Germinal center (tissue), 1 donor: ENCODE data around the gene USP31.
"Not testable (repeated sequence)": the region's sequence is repeated elsewhere in the genome, so short reads cannot be mapped to it uniquely, and the experiment has no call there.

Source experiments
- DNase-seq: peaks from one replicate; pipeline ENCODE4 v3.0.0; 2012; ENCODE audit warnings: mixed read lengths, low spot score

Gene USP31

DNA sequence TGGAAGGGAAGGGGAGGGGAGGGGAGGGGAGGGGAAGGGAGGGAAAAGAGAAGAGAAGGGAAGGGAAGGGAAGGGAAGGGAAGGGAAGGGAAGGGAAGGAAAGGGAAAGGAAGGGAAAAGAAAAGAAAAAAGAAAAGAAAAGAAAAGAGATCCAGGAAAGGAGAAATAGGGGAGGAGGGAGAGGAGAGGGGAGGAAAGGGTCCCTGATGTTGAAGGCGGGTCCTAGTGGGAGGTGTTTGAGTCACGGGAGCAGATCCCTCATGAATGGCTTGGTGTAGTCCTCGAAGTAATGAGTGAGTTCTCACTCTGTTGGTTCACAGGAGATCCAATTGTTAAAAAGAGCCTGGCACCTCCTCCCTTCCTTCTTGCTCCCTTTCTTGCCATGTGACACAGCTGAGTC is 6.9 kb upstream of the USP31 start:
- no peak for DNase-seq

DNA sequence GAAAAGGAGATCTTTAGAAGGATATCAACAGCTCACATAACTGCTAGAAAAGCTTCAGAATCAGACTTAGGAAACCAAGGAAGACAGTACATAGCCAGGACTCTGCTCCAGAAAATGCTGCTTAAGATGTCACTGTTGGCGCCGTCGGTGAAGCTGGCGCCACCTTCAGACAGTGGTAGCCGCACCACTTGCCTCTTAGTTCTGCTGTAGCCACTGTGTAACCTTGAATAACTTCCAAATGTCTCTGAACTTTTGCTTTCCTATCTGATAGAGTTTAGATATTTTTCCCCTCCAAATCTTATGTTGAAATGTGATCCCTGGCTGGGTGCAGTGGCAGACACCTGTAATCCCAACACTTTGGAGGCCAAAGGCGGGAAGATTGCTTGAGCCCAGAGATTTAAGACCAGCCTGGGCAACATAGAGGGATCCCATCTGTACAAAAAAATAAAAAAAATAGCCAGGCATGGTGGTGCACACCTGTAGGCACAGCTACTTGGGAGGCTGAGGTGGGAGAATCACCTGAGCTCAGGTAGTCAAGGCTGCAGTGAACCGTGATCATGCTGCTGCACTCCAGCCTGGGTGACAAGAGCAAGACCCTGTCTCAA is 6.3 kb upstream of the USP31 start:
- no peak for DNase-seq

- DNase-seq = no peak
Observed at GRCh38 chr16:23152386-23153178, 3.3 kb upstream of the USP31 start.

- DNase-seq = no peak
Observed at GRCh38 chr16:23149993-23150364, 727 bp upstream of the USP31 start.

DNA sequence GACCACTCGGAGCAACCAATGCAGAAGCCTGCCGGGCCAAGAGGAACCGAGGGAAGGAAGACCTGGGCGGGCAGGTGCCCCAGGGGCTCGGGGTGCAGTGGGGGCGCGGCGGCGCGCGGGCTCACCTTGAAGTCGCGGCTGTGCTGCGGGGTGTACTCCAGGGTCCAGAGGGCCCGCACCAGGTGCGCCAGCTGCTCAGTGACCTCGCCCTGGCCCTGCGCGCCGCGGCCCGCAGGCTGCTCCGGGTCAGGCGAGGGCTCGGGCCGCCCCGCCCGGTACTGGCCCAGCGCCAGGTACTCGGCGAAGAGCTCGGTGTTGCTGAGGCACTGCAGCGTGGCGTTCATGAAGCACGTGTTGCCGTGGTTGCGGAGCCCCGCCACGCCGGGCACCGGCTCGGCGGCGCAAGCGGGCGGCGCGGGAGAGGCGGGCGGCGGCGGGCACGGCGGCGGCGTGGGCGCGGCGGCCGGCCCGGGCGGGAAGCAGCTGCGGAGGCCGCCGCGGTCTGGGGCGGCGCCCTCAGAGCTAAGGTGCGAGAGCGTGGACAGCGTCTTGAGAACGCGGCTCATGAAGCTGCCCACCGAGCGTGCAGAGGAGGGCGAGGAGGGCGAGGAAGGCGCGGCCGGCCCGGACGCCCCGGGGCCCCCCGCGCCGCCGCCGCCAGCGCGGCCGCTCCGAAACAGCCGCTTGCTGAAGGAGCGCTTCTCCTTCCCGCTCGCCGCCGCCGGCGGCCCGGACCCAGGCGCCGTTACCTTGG is 562 bp downstream of the USP31 start:
- peak; percentile 41 for DNase-seq

GRCh38 chr16:23148166-23148512 is 1.1 kb downstream of the USP31 start:
- no peak for DNase-seq

DNA sequence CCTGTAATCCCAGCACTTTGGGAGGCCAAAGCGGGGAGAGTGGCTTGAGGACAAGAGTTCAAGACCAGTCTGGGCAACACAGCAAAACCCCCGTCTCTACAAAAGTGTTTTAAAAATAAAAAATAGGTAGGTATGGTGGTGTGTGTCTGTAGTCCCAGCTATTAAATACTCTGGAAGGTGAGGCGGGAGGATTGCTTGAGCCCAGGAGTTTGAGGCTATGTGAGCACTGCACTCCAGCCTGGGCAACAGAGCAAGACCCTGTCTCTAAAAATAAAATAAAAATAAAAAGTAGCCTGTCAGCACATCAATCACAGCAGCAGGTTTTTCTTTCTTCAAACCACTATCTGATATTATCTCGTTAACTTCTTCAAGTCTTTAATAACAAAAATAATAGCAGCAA is 1.6 kb downstream of the USP31 start:
- DNase-seq = no peak

DNA sequence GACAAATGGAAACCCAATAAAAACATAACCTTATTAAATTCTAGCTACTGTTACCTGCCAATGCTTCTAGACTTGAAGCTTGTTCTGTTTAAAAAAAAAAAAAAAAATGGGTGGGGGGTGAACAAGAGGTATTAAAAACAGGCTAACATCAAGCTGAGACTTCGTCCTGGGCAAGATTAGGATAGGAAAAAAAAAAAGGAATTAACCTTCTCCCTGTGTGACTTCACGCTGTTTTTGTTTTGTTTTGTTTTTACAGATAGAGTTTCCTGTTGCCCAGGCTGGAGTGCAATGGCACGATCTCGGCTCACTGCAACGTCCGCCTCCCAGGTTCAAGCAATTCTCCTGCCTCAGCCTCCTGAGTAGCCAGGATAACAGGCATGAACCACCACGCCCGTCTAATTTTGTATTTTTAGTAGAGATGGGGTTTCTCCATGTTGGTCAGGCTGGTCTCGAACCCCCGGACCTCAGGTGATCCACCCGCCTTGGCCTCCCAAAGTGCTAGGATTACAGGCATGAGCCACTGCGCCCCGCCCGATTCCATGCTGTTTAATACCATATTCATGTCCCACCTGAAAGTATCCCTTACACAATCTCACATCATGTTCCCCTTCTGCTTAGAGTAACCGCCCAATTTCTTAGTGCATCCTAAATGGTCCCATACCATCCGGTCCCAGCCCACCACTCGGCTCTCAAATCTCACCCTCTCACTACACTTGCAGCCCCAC is 2.2 kb downstream of the USP31 start:
- DNase-seq = no peak

GRCh38 chr16:23145608-23146007 is 3.6 kb downstream of the USP31 start:
- no peak for DNase-seq

DNA sequence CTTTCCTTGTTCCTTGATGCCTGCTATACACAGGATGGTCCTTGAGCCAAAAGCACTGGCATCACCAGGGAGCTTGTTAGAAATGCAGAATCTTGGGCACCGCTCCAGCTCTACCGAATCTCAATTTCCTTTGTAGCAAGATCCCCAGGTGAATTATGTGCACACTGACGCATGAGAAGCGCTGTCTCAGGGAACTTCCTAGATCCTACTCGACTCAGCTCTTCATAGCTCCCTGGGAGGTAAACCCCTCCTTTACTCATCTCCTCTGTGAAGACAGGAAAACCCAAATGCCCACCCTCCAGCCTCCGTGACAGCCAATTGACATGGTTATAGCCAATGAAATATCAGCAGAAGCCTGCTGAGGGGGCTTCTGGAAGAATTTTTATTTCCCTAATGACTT is 4.1 kb downstream of the USP31 start:
- DNase-seq = no peak

DNA sequence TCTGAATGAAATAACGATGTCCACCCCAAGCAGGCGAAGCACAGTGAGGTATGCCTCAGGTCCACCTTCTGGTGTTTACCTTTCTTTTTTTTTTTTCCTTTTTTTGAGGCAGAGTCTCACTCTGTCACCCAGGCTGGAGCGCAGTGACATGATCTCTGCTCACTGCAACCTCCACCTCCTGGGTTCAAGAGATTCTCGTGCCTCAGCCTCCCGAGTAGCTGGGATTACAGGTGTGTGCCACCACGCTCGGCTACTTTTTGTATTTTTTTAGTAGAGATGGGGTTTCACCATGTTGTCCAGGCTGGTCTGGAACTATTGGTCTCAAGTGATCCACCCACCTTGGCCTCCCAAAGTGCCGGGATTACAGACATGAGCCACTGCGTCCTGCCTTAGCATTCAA is 4.9 kb downstream of the USP31 start:
- not testable (repeated sequence) for DNase-seq

- no peak for DNase-seq
Observed at GRCh38 chr16:23143391-23143790, 5.9 kb downstream of the USP31 start.

- no peak for DNase-seq
Observed at GRCh38 chr16:23141959-23142740, 7.1 kb downstream of the USP31 start.

- no peak for DNase-seq
Observed at GRCh38 chr16:23141500-23141899, 7.8 kb downstream of the USP31 start.

DNA sequence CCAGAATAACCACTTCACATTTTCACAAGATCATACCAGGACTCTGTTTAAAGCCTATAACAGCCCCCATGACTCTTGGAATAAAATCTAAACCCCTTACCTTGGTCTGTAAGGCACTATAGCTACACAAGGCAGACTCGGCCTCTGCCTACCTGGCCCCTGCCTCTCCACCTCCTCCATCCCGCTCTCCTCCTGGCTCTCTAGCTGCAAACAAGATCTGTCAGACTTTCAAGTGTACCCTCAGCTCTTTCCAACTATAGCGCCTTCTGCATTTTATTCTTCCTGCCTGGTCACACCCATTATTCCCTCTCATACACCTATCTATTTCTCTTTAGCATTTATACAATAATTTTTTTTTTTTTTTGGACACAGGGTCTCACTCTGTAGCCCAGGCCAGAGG is 8.2 kb downstream of the USP31 start:
- no peak for DNase-seq

- DNase-seq = no peak
Observed at GRCh38 chr16:23140107-23140506, 9.1 kb downstream of the USP31 start.

DNA sequence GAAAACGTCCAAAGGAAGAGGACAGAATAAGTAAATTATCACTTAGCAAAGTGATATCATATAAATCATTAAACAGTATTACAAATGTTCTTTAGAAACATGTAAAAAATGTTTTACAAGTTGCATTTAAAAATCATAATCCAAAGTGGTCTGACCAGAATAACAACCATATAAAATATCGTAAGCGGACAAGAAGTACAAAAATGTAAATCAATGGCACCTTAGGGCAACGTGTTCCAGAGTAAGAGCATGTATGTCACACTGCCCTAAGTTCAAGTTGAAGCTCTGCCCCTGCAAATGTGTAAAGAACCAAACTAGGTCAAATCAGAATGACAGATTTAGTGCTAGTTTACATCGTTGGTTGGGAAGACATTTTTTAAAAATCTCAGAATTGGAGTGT is 11.4 kb downstream of the USP31 start:
- DNase-seq = no peak

DNA sequence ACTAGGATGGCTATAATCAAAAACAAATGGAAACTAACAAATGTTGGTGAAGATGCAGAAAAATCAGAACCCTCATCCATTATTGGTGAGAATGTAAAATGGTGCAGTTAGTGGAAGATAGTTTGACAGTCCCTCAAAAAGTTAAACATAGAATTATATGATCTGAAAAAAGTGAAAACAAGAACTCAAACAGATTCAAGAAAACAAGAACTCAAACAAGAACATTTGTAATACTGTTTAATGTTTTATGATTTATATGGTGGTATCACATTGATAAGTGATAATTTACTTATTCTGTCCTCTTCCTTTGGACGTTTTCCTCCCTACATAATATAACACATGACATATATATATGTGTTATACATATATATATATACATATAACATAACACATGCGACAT is 12.0 kb downstream of the USP31 start:
- DNase-seq = no peak

- DNase-seq = no peak
Observed at GRCh38 chr16:23134274-23134673, 15.0 kb downstream of the USP31 start.

- no peak for DNase-seq
Observed at GRCh38 chr16:23132775-23133463, 16.3 kb downstream of the USP31 start.

GRCh38 chr16:23131931-23132621 is 17.2 kb downstream of the USP31 start:
- no peak for DNase-seq
